Measurements from ENCODE around the gene DMAC2L. TPM values are rescaled to one million over a fixed set of nuclear protein-coding genes. Genes with fewer than 3 reads are reported as not detected.

DMAC2L gene
- total RNA-seq, 4 donors from 2014 or later: 3.0 to 18.9 (median 9.2) TPM

GRCh38 chr14:50340045-50340444 is 27.9 kb downstream of the DMAC2L start:
- intact Hi-C loops (cut with DNase I; ENCODE audit: low total_unique reads): no loop called here
- TF ChIP-seq POLR2AphosphoS5 (IDR thresholded peaks at IDR 0.05) (peak in 1 of 3 donors; percentile 11), EP300 (IDR thresholded peaks at IDR 0.05; ENCODE audit: low read depth) (no peak)
- no peak for DNase-seq

DNA sequence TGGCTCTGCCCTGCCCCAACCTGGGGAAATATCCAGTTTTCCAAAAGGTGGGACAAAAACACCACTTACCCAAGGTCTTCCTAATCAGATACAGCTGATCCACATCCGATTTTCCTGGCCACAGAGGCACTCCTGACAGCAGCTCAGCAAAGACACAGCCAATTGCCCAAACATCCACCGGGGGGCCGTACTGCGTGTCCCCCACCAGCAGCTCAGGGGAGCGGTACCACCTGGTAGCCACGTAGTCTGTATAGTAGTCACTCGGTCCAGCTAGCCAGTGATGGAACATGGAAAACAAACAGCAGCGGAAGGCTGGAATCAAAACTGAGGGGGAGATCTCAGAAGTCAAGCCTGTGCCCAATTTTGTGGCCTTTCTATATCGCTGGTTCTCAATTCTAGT is 28.8 kb downstream of the DMAC2L start:
- Histone ChIP-seq H3K27me3 (no peaks in the 10 kb centered on the region), H3K27ac (no peak overlapping the region), H3K4me3 (no peak overlapping the region), H3K9me3 (no peaks in the 10 kb centered on the region), H3K36me3 (no peaks in the 10 kb centered on the region), H3K4me1 (peaks cover 9 to 69% (median 34%) of the 10 kb centered on the region in 4 donors)
- in situ Hi-C loops (cut with MboI; ENCODE audit: low pct_ligation_motif_present in 1 of 4, low pct_unique_long_range_greater_than_20kb in 1 of 4, low sequenced_read_pairs in 3 of 4): loop anchor here in 1 of 4 donors (10.0 kb wide), 1 partner anchor 64 kb away; no protein-coding TSS in a partner anchor
- intact Hi-C loops (cut with DNase I; ENCODE audit: low total_unique reads): no loop called here
- no peak for DNase-seq
- 94% methylated on average over 9 of the region's 9 CpGs; no CpG with 5 or more reads in 1 of the 2 donors for WGBS, 2 donors (ENCODE audit: low coverage in 1 of 2)
- TF ChIP-seq, protein P1, sequence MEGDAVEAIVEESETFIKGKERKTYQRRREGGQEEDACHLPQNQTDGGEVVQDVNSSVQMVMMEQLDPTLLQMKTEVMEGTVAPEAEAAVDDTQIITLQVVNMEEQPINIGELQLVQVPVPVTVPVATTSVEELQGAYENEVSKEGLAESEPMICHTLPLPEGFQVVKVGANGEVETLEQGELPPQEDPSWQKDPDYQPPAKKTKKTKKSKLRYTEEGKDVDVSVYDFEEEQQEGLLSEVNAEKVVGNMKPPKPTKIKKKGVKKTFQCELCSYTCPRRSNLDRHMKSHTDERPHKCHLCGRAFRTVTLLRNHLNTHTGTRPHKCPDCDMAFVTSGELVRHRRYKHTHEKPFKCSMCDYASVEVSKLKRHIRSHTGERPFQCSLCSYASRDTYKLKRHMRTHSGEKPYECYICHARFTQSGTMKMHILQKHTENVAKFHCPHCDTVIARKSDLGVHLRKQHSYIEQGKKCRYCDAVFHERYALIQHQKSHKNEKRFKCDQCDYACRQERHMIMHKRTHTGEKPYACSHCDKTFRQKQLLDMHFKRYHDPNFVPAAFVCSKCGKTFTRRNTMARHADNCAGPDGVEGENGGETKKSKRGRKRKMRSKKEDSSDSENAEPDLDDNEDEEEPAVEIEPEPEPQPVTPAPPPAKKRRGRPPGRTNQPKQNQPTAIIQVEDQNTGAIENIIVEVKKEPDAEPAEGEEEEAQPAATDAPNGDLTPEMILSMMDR (IDR thresholded peaks at IDR 0.05): no peak
- TF ChIP-seq EP300 (IDR thresholded peaks at IDR 0.05; ENCODE audit: low read depth) (no peak), POLR2AphosphoS5 (IDR thresholded peaks at IDR 0.05) (no peak), POLR2A (IDR thresholded peaks at IDR 0.05) (no peak)

More at GRCh38 chr14:50340045-50340444, 27.9 kb downstream of the DMAC2L start:
- no peaks in the 10 kb centered on the region for H3K27me3 ChIP-seq
- no peak overlapping the region for H3K27ac ChIP-seq
- H3K4me3 ChIP-seq: no peak overlapping the region
- in situ Hi-C loops (cut with MboI; ENCODE audit: low pct_ligation_motif_present in 1 of 4, low pct_unique_long_range_greater_than_20kb in 1 of 4, low sequenced_read_pairs in 3 of 4): loop anchor here in 1 of 4 donors (10.0 kb wide), 1 partner anchor 65 kb away; no protein-coding TSS in a partner anchor
- WGBS, 2 donors (ENCODE audit: low coverage in 1 of 2): 67 to 73% methylated on average over 3 to 5 of the region's 5 CpGs
- H3K36me3 ChIP-seq: no peaks in the 10 kb centered on the region
- H3K4me1 ChIP-seq: peaks cover 17 to 72% (median 42%) of the 10 kb centered on the region in 4 donors
- H3K9me3 ChIP-seq: no peaks in the 10 kb centered on the region

DNA sequence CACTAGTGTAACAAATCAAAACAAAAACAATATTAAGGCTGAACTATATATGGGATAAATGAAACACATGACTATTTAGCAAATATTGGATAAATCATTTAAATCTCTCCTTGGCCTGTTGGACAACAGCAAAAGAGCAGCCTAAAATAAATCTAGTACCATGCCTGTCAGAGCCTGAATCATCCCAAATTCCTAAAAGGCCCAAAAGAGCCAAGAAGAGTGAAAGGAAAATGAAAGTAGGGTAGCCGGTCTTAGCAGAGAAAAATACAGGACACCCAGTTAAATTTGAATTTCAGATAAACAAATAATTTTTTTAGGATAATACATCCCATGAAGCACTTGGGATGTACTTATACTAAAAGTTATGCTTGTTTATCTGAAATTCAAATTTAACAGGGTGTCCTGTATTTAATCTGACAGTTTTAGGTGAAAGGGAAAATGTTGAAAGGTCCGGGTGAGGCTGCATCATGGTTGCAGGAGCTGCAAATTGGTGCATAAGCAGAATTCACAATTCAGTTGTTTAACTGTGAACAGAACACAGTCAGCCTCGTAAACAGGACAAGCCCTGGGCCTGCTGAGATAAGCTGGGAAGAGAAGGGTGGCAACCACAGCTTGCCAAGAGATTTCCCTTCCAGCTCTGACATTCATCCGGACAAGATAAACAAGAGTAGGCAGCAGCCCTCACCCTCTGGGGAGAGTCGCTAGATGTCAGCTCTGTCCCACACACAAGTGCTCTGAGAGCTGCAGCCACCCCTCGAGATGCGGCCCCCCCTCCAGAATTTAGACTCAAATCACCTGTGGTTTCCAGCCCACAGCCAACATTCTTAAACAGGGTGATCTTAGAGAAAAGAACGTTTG is 30.3 kb downstream of the DMAC2L start:
- Histone ChIP-seq H3K27me3 (no peaks in the 10 kb centered on the region), H3K36me3 (no peaks in the 10 kb centered on the region), H3K27ac (peak overlapping the region; percentile 60 to 75 (median 74)), H3K4me3 (peak overlapping the region in 3 of 4 donors; percentile 1 to 13 (median 6)), H3K9me3 (no peaks in the 10 kb centered on the region), H3K4me1 (peaks cover 7 to 67% (median 32%) of the 10 kb centered on the region in 4 donors)
- peak; percentile 45 for DNase-seq
- 21 to 29% methylated on average over 4 to 8 of the region's 8 CpGs for WGBS, 2 donors (ENCODE audit: low coverage in 1 of 2)
- intact Hi-C loops (cut with DNase I; ENCODE audit: low total_unique reads) (no loop called here), in situ Hi-C loops (cut with MboI; ENCODE audit: low pct_ligation_motif_present in 1 of 4, low pct_unique_long_range_greater_than_20kb in 1 of 4, low sequenced_read_pairs in 3 of 4) (loop anchor here in 1 of 4 donors (10.0 kb wide), 1 partner anchor 62 kb away; no protein-coding TSS in a partner anchor)
- TF ChIP-seq POLR2A (IDR thresholded peaks at IDR 0.05): no peak
- no peak for TF ChIP-seq EP300 (IDR thresholded peaks at IDR 0.05; ENCODE audit: low read depth)
- TF ChIP-seq, protein P1 (IDR thresholded peaks at IDR 0.05): peak in 2 of 5 experiments; percentile 8 to 22
- peak in 2 of 3 donors; percentile 7 to 28 for TF ChIP-seq POLR2AphosphoS5 (IDR thresholded peaks at IDR 0.05)

DNA sequence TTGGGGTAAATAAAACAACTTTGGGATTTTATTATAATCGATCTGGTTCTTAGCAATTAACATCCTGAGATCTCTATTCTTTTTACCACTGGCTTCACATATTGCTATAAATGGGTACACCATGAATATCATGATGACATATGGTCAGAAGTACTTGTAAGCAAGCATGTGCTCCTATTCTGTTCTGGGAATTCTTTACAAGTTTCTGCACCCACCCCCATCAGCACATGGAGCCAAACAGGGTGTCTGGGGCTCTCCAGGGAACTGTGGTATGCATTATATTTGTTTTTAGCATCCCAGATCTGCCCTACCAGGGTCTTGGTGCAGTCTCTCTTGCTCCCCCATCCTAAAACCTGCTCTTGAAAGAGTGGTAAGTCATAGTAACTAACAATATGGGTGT is 31.3 kb downstream of the DMAC2L start:
- in situ Hi-C loops (cut with MboI; ENCODE audit: low pct_ligation_motif_present in 1 of 4, low pct_unique_long_range_greater_than_20kb in 1 of 4, low sequenced_read_pairs in 3 of 4): loop anchor here in 1 of 4 donors (10.0 kb wide), 1 partner anchor 61 kb away; no protein-coding TSS in a partner anchor
- H3K27ac ChIP-seq: peak overlapping the region; percentile 60 to 75 (median 74)
- no peak for DNase-seq
- no peak for TF ChIP-seq EP300 (IDR thresholded peaks at IDR 0.05; ENCODE audit: low read depth)
- H3K27me3 ChIP-seq: no peaks in the 10 kb centered on the region
- no peak overlapping the region for H3K4me3 ChIP-seq
- peaks cover 7 to 73% (median 33%) of the 10 kb centered on the region in 4 donors for H3K4me1 ChIP-seq
- H3K36me3 ChIP-seq: no peaks in the 10 kb centered on the region
- no peaks in the 10 kb centered on the region for H3K9me3 ChIP-seq
- intact Hi-C loops (cut with DNase I; ENCODE audit: low total_unique reads): no loop called here
- 63 to 77% methylated on average over 1 of the region's 1 CpG for WGBS, 2 donors (ENCODE audit: low coverage in 1 of 2)

Data from transverse colon (tissue), 4 donors.